OCI-LY1 (cell line): ENCODE data around the gene BBS10.

Experiments used
- CTCF ChIP-seq: fragments of 200-600 bp; sonication (generic), shearing (Covaris generic); IDR thresholded peaks from 2 replicates; pipeline ENCODE4 v1.5.1; 2017; ENCODE audit warnings: mild to moderate bottlenecking, antibody characterized with exemption, low read length, moderate library complexity, mixed read lengths
- EZH2 ChIP-seq: fragments of 200-600 bp; sonication (generic), shearing (Covaris generic); IDR thresholded peaks from 2 replicates; pipeline ENCODE4 v1.8.0; 2017; ENCODE audit warnings: borderline replicate concordance, mixed run types, mild to moderate bottlenecking, antibody characterized with exemption, low read length, moderate library complexity, mixed read lengths

- no peak for TF ChIP-seq EZH2
- TF ChIP-seq CTCF = no peak
Observed at GRCh38 chr12:76345569-76345968, 2.6 kb downstream of the BBS10 start.
